Measurements from ENCODE around the gene AKAP6.
A peak's percentile ranks its signal among the peaks of the same experiment; 100 is the strongest.

Gene AKAP6

DNA sequence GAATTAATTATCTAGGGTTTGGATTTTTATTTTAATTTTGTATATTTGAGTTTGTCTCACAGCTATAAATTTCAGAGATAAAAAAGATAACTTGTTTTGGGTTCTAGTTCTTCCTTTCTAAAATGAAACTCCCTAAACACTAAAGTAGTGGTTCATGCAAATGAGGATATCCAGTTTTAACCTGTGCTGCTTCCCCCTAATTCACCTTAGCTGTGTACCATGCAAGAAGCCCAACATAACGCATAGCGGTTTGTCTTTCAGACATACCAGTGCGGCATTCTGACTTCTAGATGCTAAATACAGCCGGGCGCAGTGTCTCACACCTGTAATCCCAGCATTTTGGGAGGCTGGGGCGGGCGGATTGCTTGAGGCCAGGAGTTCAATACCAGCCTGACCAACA lies 320.9 kb downstream of the AKAP6 start:
- Histone ChIP-seq H3K27ac (no peak overlapping the region), H3K36me3 (replicated peaks) (no peaks in the 10 kb centered on the region), H3K27me3 (replicated peaks) (no peaks in the 10 kb centered on the region), H3K4me3 (ENCODE audit: low read depth, low read length) (no peak overlapping the region)
- no peak for DNase-seq
- no peak for TF ChIP-seq CTCF (IDR thresholded peaks at IDR 0.05; ENCODE audit: low read depth, low read length, missing control alignments)
- in situ Hi-C loops (cut with HindIII; ENCODE audit: low pct_ligation_motif_present, low sequenced_read_pairs), result no loop called here

GRCh38 chr14:32650665-32651064 lies 321.6 kb downstream of the AKAP6 start:
- in situ Hi-C loops (cut with HindIII; ENCODE audit: low pct_ligation_motif_present, low sequenced_read_pairs), result no loop called here
- Histone ChIP-seq H3K27ac (no peak overlapping the region), H3K4me3 (ENCODE audit: low read depth, low read length) (no peak overlapping the region), H3K36me3 (replicated peaks) (no peaks in the 10 kb centered on the region), H3K27me3 (replicated peaks) (no peaks in the 10 kb centered on the region)
- no peak for TF ChIP-seq CTCF (IDR thresholded peaks at IDR 0.05; ENCODE audit: low read depth, low read length, missing control alignments)
- DNase-seq, result no peak

DNA sequence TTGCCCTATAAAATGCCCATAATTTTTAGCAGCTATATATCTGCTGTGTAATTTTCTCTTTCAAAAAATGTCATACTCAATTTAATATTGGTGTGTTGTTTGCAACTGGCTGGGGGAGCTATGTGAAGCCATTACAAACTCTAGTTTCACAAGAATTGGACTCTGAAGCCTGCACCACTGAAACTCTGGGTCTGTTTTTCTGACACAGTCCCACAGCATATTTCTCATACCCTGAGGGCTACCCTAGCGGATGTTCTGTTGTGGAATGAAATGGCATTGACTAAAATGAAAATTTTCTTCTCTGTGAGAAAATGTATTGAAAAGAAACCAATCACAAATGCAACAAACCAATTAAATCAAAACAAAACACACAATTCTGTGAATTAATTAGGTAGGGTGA lies 325.0 kb downstream of the AKAP6 start:
- Histone ChIP-seq H3K27me3 (replicated peaks) (no peaks in the 10 kb centered on the region), H3K36me3 (replicated peaks) (no peaks in the 10 kb centered on the region), H3K27ac (no peak overlapping the region), H3K4me3 (ENCODE audit: low read depth, low read length) (no peak overlapping the region)
- in situ Hi-C loops (cut with HindIII; ENCODE audit: low pct_ligation_motif_present, low sequenced_read_pairs), result no loop called here
- TF ChIP-seq CTCF (IDR thresholded peaks at IDR 0.05; ENCODE audit: low read depth, low read length, missing control alignments), result no peak
- DNase-seq, result no peak

GRCh38 chr14:32656601-32657000 lies 327.5 kb downstream of the AKAP6 start:
- no peaks in the 10 kb centered on the region for H3K27me3 ChIP-seq (replicated peaks)
- no peak overlapping the region for H3K4me3 ChIP-seq (ENCODE audit: low read depth, low read length)
- no peak for DNase-seq
- in situ Hi-C loops (cut with HindIII; ENCODE audit: low pct_ligation_motif_present, low sequenced_read_pairs), result no loop called here
- H3K36me3 ChIP-seq (replicated peaks), result no peaks in the 10 kb centered on the region
- peak overlapping the region; percentile 29 for H3K27ac ChIP-seq
- no peak for TF ChIP-seq CTCF (IDR thresholded peaks at IDR 0.05; ENCODE audit: low read depth, low read length, missing control alignments)

- Histone ChIP-seq H3K36me3 (replicated peaks) (no peaks in the 10 kb centered on the region), H3K27ac (peak overlapping the region; percentile 29), H3K27me3 (replicated peaks) (no peaks in the 10 kb centered on the region), H3K4me3 (ENCODE audit: low read depth, low read length) (no peak overlapping the region)
- in situ Hi-C loops (cut with HindIII; ENCODE audit: low pct_ligation_motif_present, low sequenced_read_pairs), result no loop called here
- peak; percentile 81 for DNase-seq
- peak; percentile 3 for TF ChIP-seq CTCF (IDR thresholded peaks at IDR 0.05; ENCODE audit: low read depth, low read length, missing control alignments)
These were observed 328.0 kb downstream of the AKAP6 start for GRCh38 chr14:32657081-32657480.

DNA sequence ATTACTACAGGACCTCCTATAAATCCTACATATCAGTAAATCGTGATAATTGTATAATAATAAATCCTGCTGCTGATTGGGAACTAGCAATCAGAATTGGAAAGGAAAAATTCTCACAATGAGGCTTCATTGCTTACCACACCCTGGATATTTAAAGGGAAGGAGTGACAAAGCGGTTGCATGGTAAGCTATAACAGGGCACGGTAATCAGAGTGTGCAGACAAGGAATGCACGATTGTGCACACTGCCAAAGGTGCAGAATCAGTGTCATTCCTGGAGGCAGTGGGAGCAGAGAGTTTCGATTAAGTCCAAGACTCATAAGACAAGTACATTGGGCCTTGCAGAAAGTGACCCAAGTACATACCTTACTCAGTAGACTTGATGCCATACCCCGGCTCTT lies 332.1 kb downstream of the AKAP6 start:
- Histone ChIP-seq H3K4me3 (ENCODE audit: low read depth, low read length) (no peak overlapping the region), H3K36me3 (replicated peaks) (no peaks in the 10 kb centered on the region), H3K27me3 (replicated peaks) (no peaks in the 10 kb centered on the region), H3K27ac (no peak overlapping the region)
- in situ Hi-C loops (cut with HindIII; ENCODE audit: low pct_ligation_motif_present, low sequenced_read_pairs), result no loop called here
- no peak for TF ChIP-seq CTCF (IDR thresholded peaks at IDR 0.05; ENCODE audit: low read depth, low read length, missing control alignments)
- no peak for DNase-seq
